GM19324 (cell line): ENCODE data around the gene CTDSP2.
A peak's percentile ranks its signal among the peaks of the same experiment; 100 is the strongest.
"Not testable (repeated sequence)": the region's sequence is repeated elsewhere in the genome, so short reads cannot be mapped to it uniquely, and the experiment has no call there.

Experiments
- ATAC-seq: cut with Tn5 transposase; IDR thresholded peaks from one replicate; pipeline ENCODE4 v1.9.1; 2021; ENCODE audit warnings: mild to moderate bottlenecking, moderate library complexity; ENCODE audit not compliant: unreplicated experiment, low FRiP score

The CTDSP2 gene

GRCh38 chr12:57854965-57855364, 8.4 kb upstream of the CTDSP2 start:
- no peak for ATAC-seq

GRCh38 chr12:57853864-57854556, 7.5 kb upstream of the CTDSP2 start:
- no peak for ATAC-seq

GRCh38 chr12:57852620-57853500, 6.3 kb upstream of the CTDSP2 start:
- no peak for ATAC-seq

- no peak for ATAC-seq
These were observed 5.7 kb upstream of the CTDSP2 start for GRCh38 chr12:57852200-57852599.

- ATAC-seq = no peak
These were observed 5.0 kb upstream of the CTDSP2 start for GRCh38 chr12:57851552-57851951.

GRCh38 chr12:57850854-57851430, 4.4 kb upstream of the CTDSP2 start:
- no peak for ATAC-seq

GRCh38 chr12:57849447-57849846, 2.9 kb upstream of the CTDSP2 start:
- not testable (repeated sequence) for ATAC-seq

- ATAC-seq = no peak
These were observed 2.5 kb upstream of the CTDSP2 start for GRCh38 chr12:57849035-57849434.

GRCh38 chr12:57848208-57848607, 1.7 kb upstream of the CTDSP2 start:
- no peak for ATAC-seq

GRCh38 chr12:57846285-57846576, 298 bp downstream of the CTDSP2 start:
- ATAC-seq = peak; percentile 23

- peak; percentile 31 for ATAC-seq
These were observed 848 bp downstream of the CTDSP2 start for GRCh38 chr12:57845478-57846284.

GRCh38 chr12:57844709-57845477, 1.6 kb downstream of the CTDSP2 start:
- peak; percentile 27 for ATAC-seq

GRCh38 chr12:57842342-57843294, 3.9 kb downstream of the CTDSP2 start:
- ATAC-seq = no peak

GRCh38 chr12:57841445-57841844, 5.1 kb downstream of the CTDSP2 start:
- ATAC-seq = no peak

- ATAC-seq = no peak
These were observed 5.8 kb downstream of the CTDSP2 start for GRCh38 chr12:57840726-57841125.

- no peak for ATAC-seq
These were observed 6.5 kb downstream of the CTDSP2 start for GRCh38 chr12:57839996-57840395.

GRCh38 chr12:57838594-57839302, 7.8 kb downstream of the CTDSP2 start:
- ATAC-seq = no peak

- ATAC-seq = no peak
These were observed 8.5 kb downstream of the CTDSP2 start for GRCh38 chr12:57837864-57838562.
